Hematopoietic multipotent progenitor cell treated with erythropoietin and hydrocortisone succinate and interleukin-3 and kit ligand, for 15 days (in vitro differentiated cells): ENCODE results near the gene PARD3.
"Not testable (repeated sequence)": the region's sequence is repeated elsewhere in the genome, so short reads cannot be mapped to it uniquely, and the experiment has no call there.

Source experiments
- DNase-seq: peaks from one replicate; pipeline ENCODE4 v3.0.0-alpha.2; 2015; ENCODE audit warnings: low spot score

PARD3 gene

GRCh38 chr10:34378297-34378696 lies 436.8 kb downstream of the PARD3 start:
- no peak for DNase-seq

- no peak for DNase-seq
Measured at GRCh38 chr10:34377833-34378232, 437.3 kb downstream of the PARD3 start.

GRCh38 chr10:34374356-34375045 lies 440.6 kb downstream of the PARD3 start:
- no peak for DNase-seq

DNA sequence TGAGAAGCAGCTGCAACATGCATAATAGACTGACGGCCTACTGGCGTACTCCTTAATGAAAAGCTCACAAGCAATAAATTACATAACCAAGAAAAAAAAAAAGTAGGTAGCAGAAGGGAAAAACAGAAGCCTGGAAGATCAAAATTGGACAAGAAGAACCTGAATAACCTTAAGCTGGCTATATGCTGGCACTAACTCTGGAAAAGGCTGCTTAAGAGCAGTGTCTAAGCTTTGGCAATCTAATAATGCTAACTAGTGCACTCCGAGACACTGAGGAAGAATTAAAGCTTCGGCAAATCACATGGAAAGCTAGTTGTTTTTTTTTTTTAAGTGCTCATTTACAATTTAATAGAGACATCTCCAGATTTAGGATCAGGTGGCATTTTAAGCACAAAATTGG lies 441.9 kb downstream of the PARD3 start:
- DNase-seq, result no peak

GRCh38 chr10:34372509-34372908 lies 442.6 kb downstream of the PARD3 start:
- no peak for DNase-seq

- no peak for DNase-seq
Measured at GRCh38 chr10:34370126-34370525, 445.0 kb downstream of the PARD3 start.

DNA sequence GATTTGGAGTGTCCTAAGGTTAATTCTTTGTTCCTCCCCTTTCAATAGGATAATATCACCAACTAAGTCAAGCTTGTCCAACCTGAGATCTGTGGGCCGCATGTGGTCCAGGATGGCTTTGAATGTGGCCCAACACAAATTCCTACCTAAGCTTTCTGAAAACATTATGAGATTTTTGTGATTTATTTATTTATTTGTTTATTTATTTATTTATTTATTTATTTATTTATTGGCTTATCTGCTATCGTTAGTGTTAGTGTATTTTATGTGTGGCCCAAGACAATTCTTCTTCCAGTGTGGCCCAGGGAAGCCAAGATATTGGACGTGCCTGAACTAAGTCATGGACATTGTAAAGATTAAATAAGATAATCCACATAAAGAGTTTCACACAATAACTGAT lies 446.0 kb downstream of the PARD3 start:
- DNase-seq, result no peak

DNA sequence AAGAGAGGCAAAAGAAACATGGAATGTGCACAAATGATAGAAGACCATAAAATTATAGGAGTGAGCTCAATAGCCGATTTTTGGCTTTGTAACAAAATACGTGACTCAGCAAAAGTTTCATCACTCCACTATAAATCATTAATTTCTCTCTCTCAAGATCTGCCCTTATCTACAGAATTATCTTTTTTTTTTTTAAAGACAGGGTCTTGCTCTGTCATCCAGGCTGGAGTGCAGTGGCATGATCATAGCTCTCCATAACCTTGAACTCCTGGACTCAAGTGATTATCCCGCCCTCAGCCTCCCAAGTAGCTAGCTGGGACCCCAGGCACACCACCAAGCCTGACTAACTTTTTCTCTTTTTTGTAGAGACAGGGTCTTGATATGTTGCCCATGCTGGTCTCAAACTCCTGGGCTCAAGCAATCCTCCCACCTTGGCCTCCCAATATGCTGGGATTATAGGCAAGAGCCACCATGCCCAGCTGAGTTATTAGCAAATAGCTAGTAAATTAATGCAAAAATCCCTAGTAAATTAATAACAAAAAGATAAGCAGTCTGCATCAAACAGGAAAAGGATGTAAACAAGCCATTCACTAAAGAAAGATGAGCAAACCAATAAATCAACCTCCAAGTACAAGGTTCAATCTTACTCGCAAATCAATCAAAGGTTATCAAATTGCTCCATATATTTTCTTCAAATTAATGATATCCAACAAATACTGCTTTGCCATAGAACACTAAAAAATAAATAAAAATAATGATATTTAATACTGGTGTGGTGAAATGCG lies 450.7 kb downstream of the PARD3 start:
- DNase-seq, result no peak

- DNase-seq, result no peak
Measured at GRCh38 chr10:34360984-34361383, 454.1 kb downstream of the PARD3 start.

GRCh38 chr10:34359435-34359813 lies 455.7 kb downstream of the PARD3 start:
- no peak for DNase-seq

GRCh38 chr10:34358729-34359434 lies 456.2 kb downstream of the PARD3 start:
- DNase-seq, result no peak

DNA sequence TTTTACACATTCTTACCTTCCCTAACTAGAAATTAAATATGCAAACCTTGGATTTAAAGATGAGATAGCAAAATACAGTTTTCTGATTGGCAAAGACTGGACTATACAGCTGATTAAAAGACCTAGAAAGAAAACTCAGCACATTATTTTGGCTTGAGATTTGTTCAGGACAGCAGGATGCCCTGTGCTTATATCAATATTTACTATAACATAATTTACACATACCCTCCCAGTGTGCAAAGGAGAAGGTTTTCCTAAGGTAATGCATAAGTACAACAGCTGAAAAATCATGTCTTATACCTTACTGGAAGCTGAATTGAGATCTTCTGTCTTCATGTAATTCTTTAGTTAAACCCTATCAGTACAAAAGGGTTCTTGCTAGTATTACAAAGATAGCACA lies 458.6 kb downstream of the PARD3 start:
- DNase-seq, result no peak

DNA sequence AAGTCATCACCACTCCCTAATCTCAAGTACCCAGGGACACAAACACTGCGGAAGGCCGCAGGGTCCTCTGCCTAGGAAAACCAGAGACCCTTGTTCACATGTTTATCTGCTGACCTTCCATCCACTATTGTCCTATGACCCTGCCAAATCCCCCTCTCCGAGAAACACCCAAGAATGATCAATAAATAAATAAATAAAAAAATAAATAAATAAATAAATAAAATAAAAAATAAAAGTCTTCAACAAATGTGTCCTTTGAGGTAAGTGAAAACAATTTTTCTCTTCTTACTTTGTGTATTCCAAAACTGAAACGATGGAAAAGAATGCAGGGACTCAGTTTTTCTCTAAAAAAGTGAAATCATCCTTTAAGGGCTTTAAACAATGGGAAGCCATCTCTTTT lies 461.6 kb downstream of the PARD3 start:
- DNase-seq, result not testable (repeated sequence)

DNA sequence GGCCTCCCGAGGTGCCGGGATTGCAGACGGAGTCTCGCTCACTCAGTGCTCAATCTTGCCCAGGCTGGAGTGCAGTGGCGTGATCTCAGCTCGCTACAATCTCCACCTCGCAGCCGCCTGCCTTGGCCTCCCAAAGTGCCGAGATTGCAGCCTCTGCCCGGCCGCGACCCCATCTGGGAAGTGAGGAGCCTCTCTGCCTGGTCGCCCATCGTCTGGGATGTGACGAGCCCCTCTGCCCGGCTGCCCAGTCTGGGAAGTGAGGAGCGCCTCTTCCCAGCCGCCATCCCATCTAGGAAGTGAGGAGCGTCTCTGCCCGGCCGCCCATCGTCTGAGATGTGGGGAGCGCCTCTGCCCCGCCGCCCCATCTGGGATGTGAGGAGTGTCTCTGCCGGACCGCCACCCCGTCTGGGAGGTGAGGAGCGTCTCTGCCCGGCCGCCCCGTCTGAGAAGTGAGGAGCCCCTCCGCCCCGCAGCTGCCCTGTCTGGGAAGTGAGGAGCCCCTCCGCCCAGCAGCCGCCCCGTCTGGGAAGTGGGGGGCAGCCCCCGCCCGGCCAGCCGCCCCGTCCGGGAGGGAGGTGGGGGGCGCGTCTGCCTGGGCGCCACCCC lies 462.4 kb downstream of the PARD3 start:
- not testable (repeated sequence) for DNase-seq

GRCh38 chr10:34351161-34351560 lies 463.9 kb downstream of the PARD3 start:
- DNase-seq, result no peak

DNA sequence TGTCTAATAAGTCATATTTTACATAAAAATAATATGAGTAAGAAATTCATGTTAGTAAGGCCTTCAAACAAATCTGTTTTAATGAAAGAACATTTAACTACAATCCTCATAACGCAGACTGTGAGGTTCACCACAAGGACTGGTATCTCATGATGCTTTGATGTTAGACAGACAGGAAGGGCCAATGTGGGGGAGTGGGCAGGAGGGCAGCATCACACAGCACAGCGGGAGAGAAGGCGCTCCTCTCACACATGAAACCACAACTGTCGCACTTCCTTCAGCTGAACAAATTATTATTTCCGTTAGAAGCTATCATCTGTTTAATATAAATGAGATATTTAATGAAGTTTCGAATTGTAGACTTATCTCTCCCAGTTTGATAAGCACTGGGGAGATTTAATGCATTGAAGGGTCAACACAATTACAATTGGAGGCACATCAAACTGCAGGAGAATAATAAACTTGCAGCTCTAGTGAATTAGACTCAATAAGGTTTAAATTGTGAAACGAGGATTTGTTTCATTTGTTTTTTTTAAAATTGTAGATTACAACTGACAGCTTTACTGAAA lies 466.1 kb downstream of the PARD3 start:
- DNase-seq, result no peak

- DNase-seq, result no peak
Measured at GRCh38 chr10:34348021-34348420, 467.1 kb downstream of the PARD3 start.

GRCh38 chr10:34347131-34347530 lies 468.0 kb downstream of the PARD3 start:
- DNase-seq, result no peak

DNA sequence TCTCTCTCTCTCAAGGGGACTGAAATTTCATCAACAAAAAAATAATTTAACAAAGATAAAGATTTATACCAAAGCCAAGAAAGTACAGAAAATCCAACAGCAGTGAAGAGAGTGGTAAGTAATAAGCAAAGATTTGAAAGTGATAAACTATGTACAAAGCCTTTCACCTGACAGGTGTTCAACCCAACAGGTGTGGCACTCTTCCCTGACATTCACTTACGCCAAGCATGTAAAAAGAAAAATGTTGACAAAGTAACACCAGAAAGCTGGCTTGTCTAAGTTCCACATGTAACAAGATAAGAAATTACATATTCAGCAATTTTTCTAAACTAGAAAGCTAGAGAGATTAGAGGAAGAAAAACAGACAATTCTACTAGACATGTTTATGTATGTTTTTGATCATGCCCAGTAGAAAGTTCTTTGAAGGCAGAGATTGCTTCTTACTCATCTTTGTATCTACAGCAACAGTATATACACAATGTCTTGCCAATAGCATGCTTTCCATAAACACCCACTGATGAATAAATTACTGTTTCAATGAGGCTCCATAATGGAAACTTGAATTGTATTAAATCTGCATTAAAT lies 468.5 kb downstream of the PARD3 start:
- no peak for DNase-seq

DNA sequence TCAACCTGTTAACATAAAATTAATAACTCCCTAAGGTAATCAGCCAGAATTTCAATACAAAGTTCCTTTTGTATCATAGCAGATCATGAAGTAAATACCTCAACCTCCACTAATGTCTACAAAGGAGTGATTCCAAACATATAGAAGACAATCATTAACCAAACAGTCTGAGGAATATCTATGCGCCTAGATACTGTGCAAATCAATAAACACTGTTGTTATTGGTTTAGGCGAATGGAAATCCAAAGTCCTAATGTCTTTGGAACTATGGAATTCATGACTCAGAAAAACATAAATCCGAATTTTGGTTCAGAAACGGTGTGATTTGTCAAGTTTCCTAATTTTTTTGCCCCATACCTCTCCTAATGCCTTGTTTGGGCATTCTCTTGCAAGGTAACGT lies 469.7 kb downstream of the PARD3 start:
- DNase-seq, result no peak

- no peak for DNase-seq
Measured at GRCh38 chr10:34343764-34344163, 471.3 kb downstream of the PARD3 start.

DNA sequence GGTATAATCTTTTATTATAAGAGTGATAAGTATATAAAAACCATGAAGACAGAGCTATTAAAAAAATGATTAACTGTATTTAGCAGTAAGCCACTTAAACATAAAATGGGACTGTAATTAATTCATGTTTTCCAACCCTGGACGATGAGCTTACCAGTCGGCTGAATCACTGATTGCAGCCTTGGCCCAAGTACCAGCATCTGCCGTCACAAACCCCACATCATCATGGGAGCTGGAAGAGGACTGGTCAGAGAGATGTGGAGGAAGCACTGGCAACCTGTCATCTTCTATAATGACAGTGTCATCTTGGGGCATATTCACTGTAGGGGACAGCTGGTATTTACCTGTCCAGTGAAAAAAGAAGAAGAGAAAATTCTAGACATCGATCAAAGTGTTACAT lies 473.6 kb downstream of the PARD3 start:
- no peak for DNase-seq
